Stimulated activated CD8-positive, alpha-beta memory T cell treated with anti-CD3 and anti-CD28 coated beads, Interleukin-4, amount 100 ng/mL, for 48 hours (primary cell): ENCODE data around the gene TWF2.

ENCODE experiments used
- DNase-seq: peaks from one replicate; pipeline ENCODE4 v3.0.0-alpha.2; 2020

TWF2 gene

GRCh38 chr3:52237006-52237656 lies 1.8 kb downstream of the TWF2 start:
- DNase-seq: no peak

GRCh38 chr3:52236424-52236886 lies 2.5 kb downstream of the TWF2 start:
- no peak for DNase-seq

GRCh38 chr3:52234516-52235447 lies 4.2 kb downstream of the TWF2 start:
- no peak for DNase-seq

- no peak for DNase-seq
Observed at GRCh38 chr3:52233968-52234367, 5.0 kb downstream of the TWF2 start.

GRCh38 chr3:52233108-52233591 lies 5.8 kb downstream of the TWF2 start:
- no peak for DNase-seq

- DNase-seq: peak; percentile 55
Observed at GRCh38 chr3:52232279-52233107, 6.5 kb downstream of the TWF2 start.

GRCh38 chr3:52231502-52232278 lies 7.3 kb downstream of the TWF2 start:
- peak; percentile 96 for DNase-seq

- DNase-seq: no peak
Observed at GRCh38 chr3:52230889-52231499, 8.0 kb downstream of the TWF2 start.

GRCh38 chr3:52230461-52230860 lies 8.5 kb downstream of the TWF2 start:
- no peak for DNase-seq

- DNase-seq: no peak
Observed at GRCh38 chr3:52229656-52230055, 9.3 kb downstream of the TWF2 start.

GRCh38 chr3:52228751-52229291 lies 10.1 kb downstream of the TWF2 start:
- no peak for DNase-seq

GRCh38 chr3:52228266-52228665 lies 10.7 kb downstream of the TWF2 start:
- no peak for DNase-seq

GRCh38 chr3:52227766-52228165 lies 11.2 kb downstream of the TWF2 start:
- no peak for DNase-seq

- DNase-seq: no peak
Observed at GRCh38 chr3:52227117-52227516, 11.8 kb downstream of the TWF2 start.

GRCh38 chr3:52226229-52226817 lies 12.6 kb downstream of the TWF2 start:
- no peak for DNase-seq

- peak; percentile 42 for DNase-seq
Observed at GRCh38 chr3:52225452-52226228, 13.3 kb downstream of the TWF2 start, which contains the start of gene TLR9. TSS of gene TLR9 (minus strand) at chr3:52225645. CDS start at chr3:52225529, 116 bp downstream.

GRCh38 chr3:52223449-52224408 lies 15.2 kb downstream of the TWF2 start:
- DNase-seq: no peak

- DNase-seq: no peak
Observed at GRCh38 chr3:52222319-52223221, 16.4 kb downstream of the TWF2 start.
